Activated CD8-positive, alpha-beta memory T cell treated with anti-CD3 and anti-CD28 coated beads, Interleukin-2, amount 50 U/mL, for 48 hours (primary cell): ENCODE results near the gene C5orf52.
"Not testable (repeated sequence)": the region's sequence is repeated elsewhere in the genome, so short reads cannot be mapped to it uniquely, and the experiment has no call there.

Experiments
- DNase-seq: peaks from one replicate; pipeline ENCODE4 v3.0.0-alpha.2; 2020

Gene C5orf52

GRCh38 chr5:157670662-157671591, at the start of gene C5orf52:
C5orf52 (plus strand) TSS chr5:157671533; CDS start chr5:157671615, 82 bp downstream.
- DNase-seq, result peak; percentile 64

- DNase-seq, result no peak
These were observed 47.2 kb upstream of the C5orf52 start for GRCh38 chr5:157624144-157624543.

DNA sequence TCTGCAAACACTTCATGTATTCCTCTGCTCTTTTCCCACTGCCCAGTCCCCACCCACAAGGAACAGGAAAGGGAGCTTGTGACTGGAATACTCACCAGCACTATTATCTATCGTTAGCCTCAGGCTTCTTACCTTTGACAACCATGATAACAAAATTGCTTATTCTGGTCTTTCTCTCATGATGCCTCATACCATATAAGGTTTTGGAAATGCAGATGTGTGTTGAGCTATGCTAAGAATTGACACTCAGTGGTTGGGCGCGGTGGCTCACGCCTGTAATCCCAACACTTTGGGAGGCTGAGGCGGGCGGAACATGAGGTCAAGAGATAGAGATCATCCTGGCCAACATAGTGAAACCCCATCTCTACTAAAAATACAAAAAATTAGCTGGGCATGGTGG, 44.5 kb upstream of the C5orf52 start:
- no peak for DNase-seq

GRCh38 chr5:157630341-157630740, 41.0 kb upstream of the C5orf52 start:
- no peak for DNase-seq

- no peak for DNase-seq
These were observed 30.8 kb upstream of the C5orf52 start for GRCh38 chr5:157640406-157641066.

GRCh38 chr5:157648275-157648990, 22.9 kb upstream of the C5orf52 start:
- DNase-seq, result no peak

GRCh38 chr5:157649101-157649500, 22.2 kb upstream of the C5orf52 start:
- no peak for DNase-seq

GRCh38 chr5:157650991-157651611, 20.2 kb upstream of the C5orf52 start:
- no peak for DNase-seq

DNA sequence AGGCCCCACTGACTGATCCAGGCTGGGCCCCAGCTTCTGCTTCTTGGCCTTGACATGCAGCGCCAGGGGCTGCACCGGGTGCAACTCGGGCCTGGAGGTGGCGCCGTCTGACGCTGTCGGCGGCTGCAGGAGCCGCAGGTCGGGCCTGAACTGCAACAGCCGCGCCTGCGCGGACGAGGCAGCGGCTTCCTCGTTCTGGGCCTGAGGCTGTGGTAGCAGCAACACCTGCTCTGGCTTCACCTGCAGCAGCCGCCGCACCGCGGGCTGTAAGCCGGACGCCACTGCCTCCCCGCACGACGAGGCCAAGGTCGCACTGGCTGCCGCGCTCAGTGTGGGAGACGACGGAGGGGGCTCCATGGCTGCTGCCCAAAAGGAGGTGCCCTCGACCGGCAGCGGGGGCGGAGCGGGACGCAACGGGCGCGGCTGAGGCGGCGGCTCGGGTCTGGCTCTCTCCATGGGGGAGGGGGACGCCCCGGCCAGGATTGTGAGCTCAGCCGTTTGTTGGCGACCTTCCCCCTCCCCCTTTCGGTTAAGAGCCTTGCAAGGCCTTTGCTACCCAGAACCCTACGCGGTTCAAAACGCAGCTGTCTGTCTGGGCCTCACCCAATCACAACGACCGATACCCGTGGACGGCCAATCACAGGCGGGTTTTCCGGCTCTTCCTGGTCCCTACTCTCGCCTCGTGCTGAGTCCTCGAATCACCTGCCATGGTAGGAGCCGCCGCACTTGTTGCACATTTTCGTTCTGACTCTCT, 19.5 kb upstream of the C5orf52 start:
- DNase-seq, result peak; percentile 86

GRCh38 chr5:157652377-157652692, 19.0 kb upstream of the C5orf52 start, which contains the start of gene SOX30:
SOX30 (minus strand) TSS chr5:157652438; CDS start chr5:157652078, 360 bp downstream.
- no peak for DNase-seq

DNA sequence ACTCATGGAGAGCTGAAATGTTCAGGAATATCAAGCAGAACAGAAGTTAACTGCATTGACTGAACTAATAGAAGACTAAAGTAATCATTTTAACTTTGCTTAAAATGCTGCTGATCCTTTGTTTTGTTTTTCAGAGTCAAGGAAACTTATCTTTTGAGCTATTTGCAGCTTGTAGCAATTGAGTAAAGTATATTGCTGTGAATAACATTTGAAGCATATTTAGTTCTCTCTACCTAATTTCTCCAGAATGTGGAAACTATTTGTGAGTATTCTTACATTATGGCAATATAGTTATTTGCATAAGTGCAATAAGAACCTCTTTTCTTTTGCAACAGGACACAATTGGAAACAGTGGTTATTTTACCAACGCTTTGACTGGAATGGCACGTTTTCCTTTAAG, 13.8 kb upstream of the C5orf52 start:
- DNase-seq, result no peak

DNA sequence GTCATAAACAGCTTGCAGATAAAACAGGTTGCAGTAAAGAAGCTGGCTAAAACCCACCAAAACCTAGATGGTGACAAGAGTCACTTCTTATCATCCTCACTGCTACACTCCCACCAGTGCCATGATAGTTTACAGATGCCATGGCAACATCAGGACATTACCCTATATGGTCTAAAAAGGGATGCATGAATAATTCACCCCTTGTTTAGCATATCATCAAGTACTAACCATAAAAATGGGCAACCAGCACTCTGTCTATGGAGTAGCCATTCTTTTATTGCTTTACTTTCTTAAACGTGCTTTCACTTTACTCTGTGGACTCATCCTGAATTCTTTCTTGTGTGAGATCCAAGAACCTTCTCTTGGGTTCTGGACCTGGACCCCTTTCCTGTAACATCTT, 12.4 kb upstream of the C5orf52 start:
- DNase-seq, result no peak

DNA sequence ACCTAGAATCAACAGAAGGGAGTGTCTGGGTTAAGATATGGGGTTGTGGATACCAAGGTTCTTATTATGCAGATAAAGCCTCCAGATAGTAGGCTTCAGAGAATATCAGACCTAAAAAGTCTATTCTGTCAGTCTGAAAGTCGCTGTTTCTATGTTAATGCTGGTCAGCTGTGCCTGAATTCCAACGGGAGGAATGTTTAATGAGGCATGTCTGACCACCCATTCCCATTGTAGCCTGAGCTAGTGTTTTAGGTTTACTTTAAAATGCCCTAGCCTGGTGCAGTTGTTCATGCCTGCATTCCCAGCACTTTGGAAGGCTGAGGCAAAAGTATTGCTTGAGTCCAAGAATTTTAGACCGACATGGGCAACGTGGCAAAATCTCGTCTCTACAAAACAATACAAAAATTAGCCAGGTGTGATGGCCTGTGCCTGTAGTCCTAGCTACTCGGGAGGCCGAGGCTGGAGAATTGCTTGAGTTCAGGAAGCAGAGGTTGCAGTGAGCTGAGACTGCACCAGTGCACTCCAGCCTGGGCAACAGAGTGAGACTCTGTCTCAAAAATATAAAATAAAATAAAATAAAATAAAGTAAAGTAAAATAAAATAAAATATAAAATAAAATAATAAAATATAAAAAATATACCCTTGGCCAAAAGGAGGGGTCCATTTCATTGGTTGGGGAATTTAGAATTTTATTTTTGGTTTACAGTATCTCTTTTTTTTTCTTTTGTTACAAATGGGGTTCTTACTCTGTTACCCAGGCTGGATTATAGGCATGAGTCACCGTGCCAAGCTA, 11.3 kb upstream of the C5orf52 start:
- DNase-seq, result no peak

DNA sequence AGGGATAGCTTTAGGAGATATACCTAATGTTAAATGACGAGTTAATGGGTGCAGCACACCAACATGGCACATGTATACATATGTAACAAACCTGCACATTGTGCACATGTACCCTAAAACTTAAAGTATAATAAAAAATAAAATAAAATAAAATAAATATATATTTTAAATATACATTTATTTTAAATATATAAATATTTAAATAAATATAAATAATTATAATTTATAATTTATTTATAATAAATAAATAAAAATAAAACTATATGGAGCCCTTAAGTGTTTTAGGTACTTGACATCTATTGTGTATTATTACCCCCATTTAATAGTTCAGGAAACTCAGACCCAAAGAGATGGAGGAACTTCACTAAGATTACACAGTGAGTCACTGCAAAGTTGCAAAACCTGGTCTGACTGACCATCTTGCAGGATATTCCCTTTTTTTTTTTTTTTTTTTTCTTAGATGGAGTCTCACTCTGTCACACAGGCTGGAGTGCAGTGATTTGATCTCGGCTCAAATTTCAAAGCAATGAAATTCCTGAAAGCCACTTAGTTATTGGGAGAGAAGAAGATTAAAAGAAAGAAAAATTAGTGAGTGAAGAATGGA, 5.8 kb upstream of the C5orf52 start:
- no peak for DNase-seq

GRCh38 chr5:157668356-157668755, 3.0 kb upstream of the C5orf52 start:
- no peak for DNase-seq

DNA sequence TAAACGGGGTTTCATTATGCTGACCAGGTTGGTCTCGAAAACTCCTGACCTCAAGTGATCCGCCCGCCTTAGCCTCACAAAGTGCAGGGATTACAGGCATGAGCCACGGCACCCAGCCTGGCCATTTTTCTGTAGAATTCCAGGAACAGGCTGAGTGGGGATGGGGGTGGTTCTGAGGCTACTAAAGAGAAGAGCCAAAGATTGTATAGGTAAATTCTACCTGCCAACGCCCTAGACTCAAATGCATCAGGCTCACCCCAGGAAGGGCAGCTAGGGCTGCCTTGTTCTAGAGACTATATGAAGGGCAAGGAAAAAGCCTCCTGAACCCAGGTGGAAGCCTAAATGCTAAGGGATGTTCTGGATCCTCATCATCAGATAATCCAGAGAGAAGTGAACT, 1.6 kb upstream of the C5orf52 start:
- no peak for DNase-seq

GRCh38 chr5:157671592-157672330, 428 bp downstream of the C5orf52 start:
- no peak for DNase-seq

DNA sequence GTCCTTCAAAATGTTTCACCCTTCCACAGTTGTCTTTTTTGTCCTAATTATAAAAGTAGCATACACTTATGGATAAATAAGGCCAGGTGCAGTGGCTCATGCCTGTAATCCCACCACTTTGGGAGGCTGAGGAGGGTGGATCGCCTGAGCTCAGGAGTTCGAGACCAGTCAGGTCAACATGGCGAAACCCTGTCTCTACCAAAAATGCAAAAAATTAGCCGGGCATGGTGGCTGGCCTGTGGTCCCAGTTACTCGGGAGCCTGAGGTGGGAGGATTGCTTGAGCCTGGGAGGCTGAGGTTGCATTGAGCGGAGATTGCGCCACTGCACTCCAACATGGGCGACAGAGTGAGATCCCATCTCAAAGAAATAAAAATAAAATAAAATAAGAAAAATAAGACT, 1.6 kb downstream of the C5orf52 start:
- no peak for DNase-seq

- not testable (repeated sequence) for DNase-seq
These were observed 3.0 kb downstream of the C5orf52 start for GRCh38 chr5:157674351-157674750.

DNA sequence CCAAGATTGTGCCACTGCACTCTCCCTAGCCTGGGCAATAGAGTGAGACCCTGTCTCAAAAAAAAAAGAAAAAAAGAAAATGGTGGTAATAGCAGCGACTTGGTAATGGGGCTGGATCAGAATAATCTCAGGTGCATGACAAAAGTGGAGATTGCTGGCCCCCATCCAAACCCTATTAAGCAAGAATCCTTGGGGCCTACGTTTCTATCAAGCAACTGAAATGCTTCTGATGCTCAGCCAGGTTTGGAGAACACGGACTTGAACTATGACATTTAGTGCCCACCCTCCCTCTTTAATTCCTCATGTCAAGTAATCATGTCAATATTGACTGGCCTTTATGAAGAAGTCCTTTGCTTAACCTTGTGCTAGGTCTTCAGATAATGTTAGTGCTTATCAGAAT, 6.6 kb downstream of the C5orf52 start:
- no peak for DNase-seq
